Transverse colon (tissue), 3 donors: Measurements from ENCODE around the gene STXBP1.

ENCODE experiments used
- CTCF ChIP-seq, 5 experiments: fragments of 200-600 bp in 3 of 5; fragments of 450-650 bp in 2 of 5; sonication (generic) in 3 of 5; IDR thresholded peaks; 1 replicate in 2 of 5; 2 replicates in 3 of 5; pipeline ENCODE4 v1.5.1; 2016 to 2017; ENCODE audit warnings: antibody characterized with exemption in 5 of 5, inconsistent platforms in 3 of 5, mild to moderate bottlenecking in 2 of 5, moderate library complexity in 1 of 5
- EP300 ChIP-seq: sonication (generic); formaldehyde crosslinking; IDR thresholded peaks from one replicate; pipeline ENCODE4 v1.6.1; 2017; ENCODE audit warnings: antibody characterized with exemption, low read depth
- POLR2A ChIP-seq: fragments of 450-650 bp; IDR thresholded peaks from one replicate; pipeline ENCODE4 v1.6.1; 2016; ENCODE audit warnings: antibody characterized with exemption, mild to moderate bottlenecking, moderate library complexity

GRCh38 chr9:127654619-127655018 is 42.5 kb downstream of the STXBP1 start:
- no peak for TF ChIP-seq EP300
- TF ChIP-seq POLR2A = no peak
- no peak for TF ChIP-seq CTCF (IDR thresholded peaks at IDR 0.05)
